Suprapubic skin (tissue), 4 donors: ENCODE results near the gene TXNDC2.

Source experiments
- CTCF ChIP-seq, 2 donors: fragments of 200-600 bp in 1 of 2; fragments of 450-650 bp in 1 of 2; sonication (generic) in 1 of 2; IDR thresholded peaks; one replicate each; pipeline ENCODE4 v1.5.1; 2016 to 2019; ENCODE audit warnings: antibody characterized with exemption in 2 of 2, mild to moderate bottlenecking in 1 of 2, moderate library complexity in 1 of 2
- EP300 ChIP-seq: sonication (generic); formaldehyde crosslinking; IDR thresholded peaks from one replicate; pipeline ENCODE4 v1.6.1; 2017; ENCODE audit warnings: antibody characterized with exemption
- POLR2A ChIP-seq, 2 donors: fragments of 450-650 bp; IDR thresholded peaks; one replicate each; pipeline ENCODE4 v1.6.1; 2017; ENCODE audit warnings: antibody characterized with exemption in 2 of 2, mild to moderate bottlenecking in 2 of 2, moderate library complexity in 2 of 2
- POLR2AphosphoS5 ChIP-seq, 3 donors: sonication (generic); formaldehyde crosslinking; IDR thresholded peaks; one replicate each; pipeline ENCODE4 v1.6.1; 2017; ENCODE audit warnings: antibody characterized with exemption in 3 of 3

DNA sequence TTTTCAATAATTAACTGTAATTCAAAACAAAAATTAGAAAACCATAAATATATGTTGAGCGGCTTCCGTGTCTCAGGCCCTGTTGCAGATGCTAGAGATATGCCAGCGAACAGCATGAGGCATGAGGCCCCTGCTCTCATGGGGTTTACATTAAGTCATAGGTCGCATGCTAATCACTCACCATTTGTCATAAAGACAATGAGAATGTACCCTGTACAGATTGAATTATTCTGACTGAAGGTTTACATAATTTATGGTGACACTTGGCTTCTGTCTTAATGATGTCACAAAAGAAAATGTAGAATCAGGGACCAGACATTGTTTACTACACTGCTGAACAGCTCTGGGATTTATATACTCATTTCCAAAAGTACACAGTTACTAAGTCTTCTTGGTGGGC, 22.1 kb downstream of the TXNDC2 start:
- TF ChIP-seq CTCF (IDR thresholded peaks at IDR 0.05) (no peak), POLR2A (IDR thresholded peaks at IDR 0.05) (no peak), EP300 (no peak), POLR2AphosphoS5 (IDR thresholded peaks at IDR 0.05) (no peak)
